ENCODE results near the gene UNC13D. TPM values are rescaled to one million over a fixed set of nuclear protein-coding genes. Genes with fewer than 3 reads are reported as not detected.
"Not testable (repeated sequence)": the region's sequence is repeated elsewhere in the genome, so short reads cannot be mapped to it uniquely, and the experiment has no call there.

Gene UNC13D
- total RNA-seq = 100 to 1,000 TPM; 270 to 289 TPM

GRCh38 chr17:75843577-75844529, at the start of gene UNC13D:
Gene UNC13D, minus strand, starts transcription at chr17:75844404. Its CDS starts 67 bp downstream, at chr17:75844337.
- peak within 1 kb of the TSS; percentile 81 to 93 for H3K27ac Mint-ChIP-seq
- no peaks in the 10 kb centered on the region for H3K36me3 Mint-ChIP-seq
- DNase-seq (ENCODE audit: low spot score) = peak; percentile 84
- ATAC-seq = peak; percentile 80 to 89
- H3K4me3 Mint-ChIP-seq = peak within 1 kb of the TSS; percentile 89
- H3K9me3 Mint-ChIP-seq = no peaks in the 10 kb centered on the region
- peaks cover 6 to 13% of the 10 kb centered on the region in 2 donors for H3K4me1 Mint-ChIP-seq (ENCODE audit: low read depth in 2 of 2)
- H3K27me3 Mint-ChIP-seq = no peaks in the 10 kb centered on the region

- H3K27ac Mint-ChIP-seq = peak overlapping the region; percentile 12 to 90
Observed at GRCh38 chr17:75893305-75894048, 49.3 kb upstream of the UNC13D start.

GRCh38 chr17:75892556-75893224, 48.5 kb upstream of the UNC13D start:
- Mint-ChIP-seq H3K36me3 (no peaks in the 10 kb centered on the region), H3K27ac (no peak overlapping the region), H3K4me1 (ENCODE audit: low read depth in 2 of 2) (peaks cover 25% of the 10 kb centered on the region in 2 donors), H3K9me3 (no peaks in the 10 kb centered on the region), H3K4me3 (no peak overlapping the region), H3K27me3 (no peaks in the 10 kb centered on the region)
- DNase-seq (ENCODE audit: low spot score) (peak; percentile 57), ATAC-seq (no peak)

More at GRCh38 chr17:75893305-75894048, 49.3 kb upstream of the UNC13D start:
- no peaks in the 10 kb centered on the region for H3K36me3 Mint-ChIP-seq
- no peak for ATAC-seq
- H3K4me1 Mint-ChIP-seq (ENCODE audit: low read depth in 2 of 2) = peaks cover 25 to 26% of the 10 kb centered on the region in 2 donors
- no peaks in the 10 kb centered on the region for H3K27me3 Mint-ChIP-seq
- DNase-seq (ENCODE audit: low spot score) = no peak
- H3K9me3 Mint-ChIP-seq = no peaks in the 10 kb centered on the region
- H3K4me3 Mint-ChIP-seq = peak overlapping the region; percentile 33

- no peaks in the 10 kb centered on the region for H3K9me3 Mint-ChIP-seq
- no peaks in the 10 kb centered on the region for H3K36me3 Mint-ChIP-seq
- no peak overlapping the region for H3K4me3 Mint-ChIP-seq
- peaks cover 20% of the 10 kb centered on the region in 2 donors for H3K4me1 Mint-ChIP-seq (ENCODE audit: low read depth in 2 of 2)
- ATAC-seq (no peak), DNase-seq (ENCODE audit: low spot score) (peak; percentile 50)
- H3K27ac Mint-ChIP-seq = no peak overlapping the region
- H3K27me3 Mint-ChIP-seq = no peaks in the 10 kb centered on the region
Observed at GRCh38 chr17:75891605-75892555, 47.7 kb upstream of the UNC13D start.

GRCh38 chr17:75891022-75891604, 46.9 kb upstream of the UNC13D start:
- Mint-ChIP-seq H3K4me3 (no peak overlapping the region), H3K36me3 (no peaks in the 10 kb centered on the region), H3K4me1 (ENCODE audit: low read depth in 2 of 2) (peaks cover 20 to 23% of the 10 kb centered on the region in 2 donors), H3K9me3 (no peaks in the 10 kb centered on the region), H3K27ac (no peak overlapping the region), H3K27me3 (no peaks in the 10 kb centered on the region)
- DNase-seq (ENCODE audit: low spot score) (no peak), ATAC-seq (peak in 1 of 2 donors; percentile 41)

- Mint-ChIP-seq H3K27me3 (no peaks in the 10 kb centered on the region), H3K27ac (no peak overlapping the region), H3K9me3 (no peaks in the 10 kb centered on the region), H3K36me3 (no peaks in the 10 kb centered on the region), H3K4me3 (no peak overlapping the region), H3K4me1 (ENCODE audit: low read depth in 2 of 2) (peaks cover 9 to 11% of the 10 kb centered on the region in 2 donors)
- ATAC-seq (no peak), DNase-seq (ENCODE audit: low spot score) (no peak)
Observed at GRCh38 chr17:75889454-75889853, 45.2 kb upstream of the UNC13D start.

GRCh38 chr17:75888484-75888883, 44.3 kb upstream of the UNC13D start:
- no peak overlapping the region for H3K27ac Mint-ChIP-seq
- DNase-seq (ENCODE audit: low spot score) = no peak
- no peaks in the 10 kb centered on the region for H3K36me3 Mint-ChIP-seq
- H3K4me1 Mint-ChIP-seq (ENCODE audit: low read depth in 2 of 2) = peaks cover 0 to 3% of the 10 kb centered on the region in 2 donors
- ATAC-seq = no peak
- H3K27me3 Mint-ChIP-seq = no peaks in the 10 kb centered on the region
- no peaks in the 10 kb centered on the region for H3K9me3 Mint-ChIP-seq
- H3K4me3 Mint-ChIP-seq = no peak overlapping the region

- H3K4me3 Mint-ChIP-seq; H3K27me3 Mint-ChIP-seq; ATAC-seq; H3K36me3 Mint-ChIP-seq; DNase-seq (ENCODE audit: low spot score); H3K27ac Mint-ChIP-seq; H3K9me3 Mint-ChIP-seq; H3K4me1 Mint-ChIP-seq (ENCODE audit: low read depth in 2 of 2): not testable (repeated sequence)
Observed at GRCh38 chr17:75885860-75886259, 41.7 kb upstream of the UNC13D start.

- Mint-ChIP-seq H3K4me3 (no peak overlapping the region), H3K27ac (no peak overlapping the region), H3K4me1 (ENCODE audit: low read depth in 2 of 2) (peaks cover 0 to 3% of the 10 kb centered on the region in 2 donors), H3K36me3 (no peaks in the 10 kb centered on the region), H3K9me3 (no peaks in the 10 kb centered on the region), H3K27me3 (peaks cover 0 to under 1% of the 10 kb centered on the region in 2 donors)
- ATAC-seq = no peak
- no peak for DNase-seq (ENCODE audit: low spot score)
Observed at GRCh38 chr17:75885431-75885830, 41.2 kb upstream of the UNC13D start.

- Mint-ChIP-seq H3K36me3 (no peaks in the 10 kb centered on the region), H3K27ac (no peak overlapping the region), H3K27me3 (peaks cover 5 to 14% of the 10 kb centered on the region in 2 donors), H3K4me3 (no peak overlapping the region), H3K4me1 (ENCODE audit: low read depth in 2 of 2) (peaks cover 8 to 12% of the 10 kb centered on the region in 2 donors), H3K9me3 (no peaks in the 10 kb centered on the region)
- ATAC-seq (no peak), DNase-seq (ENCODE audit: low spot score) (no peak)
Observed at GRCh38 chr17:75881678-75882454, 37.7 kb upstream of the UNC13D start.

- no peak for DNase-seq (ENCODE audit: low spot score)
- H3K27me3 Mint-ChIP-seq = peaks cover 5 to 14% of the 10 kb centered on the region in 2 donors
- H3K4me3 Mint-ChIP-seq = peak overlapping the region; percentile 27
- H3K27ac Mint-ChIP-seq = no peak overlapping the region
- H3K4me1 Mint-ChIP-seq (ENCODE audit: low read depth in 2 of 2) = peaks cover 16 to 17% of the 10 kb centered on the region in 2 donors
- no peaks in the 10 kb centered on the region for H3K36me3 Mint-ChIP-seq
- ATAC-seq = no peak
- H3K9me3 Mint-ChIP-seq = no peaks in the 10 kb centered on the region
Observed at GRCh38 chr17:75880266-75880665, 36.1 kb upstream of the UNC13D start.
